Bronchial smooth muscle cell (primary cell): Measurements from ENCODE around the gene ANKRD50. TPM values are rescaled to one million over a fixed set of nuclear protein-coding genes. Genes with fewer than 3 reads are reported as not detected.

Experiments
- total RNA-seq: library from RNA; depleted of rRNA; stranded (reverse); fragments of >200 nt; gene quantifications from 2 replicates; pipeline ENCODE4 v1.2.1, GENCODE V29; 2014

Gene ANKRD50
- 27.7 and 32.1 TPM in 2 replicates for total RNA-seq

GRCh38 chr4:124712372-124713184 lies at the start of gene ANKRD50:
Gene ANKRD50, minus strand, starts transcription at chr4:124712732. Its CDS starts 2,221 bp downstream, at chr4:124710511.

